Type B pancreatic cell (in vitro differentiated cells): ENCODE measurements around the gene SERBP1. TPM values are rescaled to one million over a fixed set of nuclear protein-coding genes. Genes with fewer than 3 reads are reported as not detected.
"Not testable (repeated sequence)": the region's sequence is repeated elsewhere in the genome, so short reads cannot be mapped to it uniquely, and the experiment has no call there.

ENCODE experiments used
- DNase-seq: peaks from one replicate; pipeline ENCODE4 v3.0.0; 2021; ENCODE audit warnings: mixed read lengths; ENCODE audit not compliant: unreplicated experiment; ENCODE audit errors: extremely low spot score
- H3K27ac Mint-ChIP-seq: 2 replicates; pipeline ENCODE4 v1.8.0; 2021; ENCODE audit warnings: mild to moderate bottlenecking, mixed read lengths
- H3K27me3 Mint-ChIP-seq: 2 replicates; pipeline ENCODE4 v1.8.0; 2021; ENCODE audit warnings: mixed read lengths
- H3K36me3 Mint-ChIP-seq: 2 replicates; pipeline ENCODE4 v1.8.0; 2021; ENCODE audit warnings: mixed read lengths
- H3K4me1 Mint-ChIP-seq: one replicate; pipeline ENCODE4 v1.8.0; 2021; ENCODE audit warnings: mixed read lengths; ENCODE audit not compliant: unreplicated experiment
- H3K4me3 Mint-ChIP-seq: 2 replicates; pipeline ENCODE4 v1.8.0; 2021; ENCODE audit warnings: mild to moderate bottlenecking, mixed read lengths
- H3K9me3 Mint-ChIP-seq: 2 replicates; pipeline ENCODE4 v1.8.0; 2021; ENCODE audit warnings: mixed read lengths
- CTCF ChIP-seq: fragments of 200-600 bp; sonication (generic); conservative IDR thresholded peaks from 2 replicates; pipeline ENCODE4 v1.5.0; 2021; ENCODE audit warnings: antibody characterized with exemption, mild to moderate bottlenecking
- total RNA-seq: library from RNA; stranded (reverse); gene quantifications from 2 replicates; pipeline ENCODE4 v1.2.1, GENCODE V29; 2021; ENCODE audit warnings: low replicate concordance

The SERBP1 gene
- total RNA-seq, 1 donor from 2014 or later: 277 TPM

DNA sequence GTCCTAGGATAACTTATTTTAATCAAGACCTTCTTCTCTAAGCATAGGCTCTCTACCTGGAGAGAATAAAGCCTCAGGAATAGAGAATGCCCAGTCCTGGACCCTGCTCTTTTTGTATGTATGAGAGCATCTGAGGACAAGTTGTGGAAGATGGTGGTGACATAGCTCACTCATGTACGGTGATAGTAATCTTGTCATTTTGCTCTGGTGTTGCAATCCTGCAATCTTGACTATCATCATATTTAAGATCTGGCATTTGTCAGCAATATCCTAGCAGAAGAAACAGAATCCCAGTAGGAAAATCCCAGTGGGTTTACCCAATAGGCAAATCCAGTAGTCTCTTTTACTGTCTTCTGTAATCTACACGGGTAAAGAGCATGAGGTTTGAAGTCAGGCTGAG, 21.6 kb upstream of the SERBP1 start:
- TF ChIP-seq CTCF: no peak
- Mint-ChIP-seq H3K9me3 (no peaks in the 10 kb centered on the region), H3K36me3 (no peaks in the 10 kb centered on the region), H3K27me3 (no peaks in the 10 kb centered on the region), H3K27ac (no peak overlapping the region), H3K4me1 (peaks cover 13% of the 10 kb centered on the region), H3K4me3 (no peak overlapping the region)
- DNase-seq: no peak

DNA sequence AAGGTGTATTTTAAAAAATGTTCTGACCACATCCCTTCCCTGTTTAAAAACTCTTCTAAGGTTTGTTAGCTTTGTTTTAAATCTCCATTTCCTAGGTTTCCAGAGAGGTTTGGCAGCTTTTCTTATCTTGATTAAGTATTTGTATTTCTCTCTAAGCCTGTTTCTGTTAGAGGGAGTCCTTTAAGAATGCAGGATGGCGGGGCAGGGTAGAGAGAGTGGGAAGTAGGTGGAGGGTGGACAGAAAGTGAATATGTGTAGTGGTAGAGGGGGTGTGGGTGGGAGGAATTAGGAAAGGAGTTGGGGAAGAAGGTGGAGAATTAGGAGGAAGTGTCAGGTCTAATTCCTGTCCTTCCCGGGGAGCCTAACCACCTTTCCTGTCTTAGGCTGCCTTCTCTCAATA, 21.2 kb upstream of the SERBP1 start:
- H3K36me3 Mint-ChIP-seq: no peaks in the 10 kb centered on the region
- no peak overlapping the region for H3K4me3 Mint-ChIP-seq
- H3K27ac Mint-ChIP-seq: peak overlapping the region; percentile 37
- peaks cover 13% of the 10 kb centered on the region for H3K4me1 Mint-ChIP-seq
- no peak for TF ChIP-seq CTCF
- H3K27me3 Mint-ChIP-seq: peaks cover 2% of the 10 kb centered on the region
- DNase-seq: no peak
- no peaks in the 10 kb centered on the region for H3K9me3 Mint-ChIP-seq

- Mint-ChIP-seq H3K36me3 (no peaks in the 10 kb centered on the region), H3K27me3 (peaks cover 4% of the 10 kb centered on the region), H3K4me3 (no peak overlapping the region), H3K9me3 (no peaks in the 10 kb centered on the region), H3K4me1 (peaks cover 13% of the 10 kb centered on the region), H3K27ac (no peak overlapping the region)
- DNase-seq: no peak
- no peak for TF ChIP-seq CTCF
Measured at GRCh38 chr1:67446893-67447292, 16.7 kb upstream of the SERBP1 start.

DNA sequence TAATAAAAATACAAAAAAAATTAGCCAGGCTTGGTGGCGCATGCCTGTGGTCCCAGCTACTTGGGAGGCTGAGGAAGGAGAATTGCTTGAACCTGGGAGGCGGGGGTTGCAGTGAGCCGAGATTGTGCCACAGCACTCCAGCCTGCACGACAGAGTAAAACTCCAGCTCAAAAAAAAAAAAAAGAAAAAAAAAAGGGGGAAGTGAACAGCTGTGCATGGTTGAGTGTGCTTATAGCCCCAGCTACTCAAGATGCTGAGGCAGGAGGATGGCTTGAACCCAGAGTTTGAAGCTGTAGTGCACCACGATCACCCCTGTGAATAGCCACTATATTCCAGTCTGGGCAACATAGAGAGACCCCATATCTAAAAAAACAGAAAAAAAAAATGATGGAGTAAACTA, 15.8 kb upstream of the SERBP1 start:
- not testable (repeated sequence) for H3K36me3 Mint-ChIP-seq, H3K9me3 Mint-ChIP-seq, H3K4me3 Mint-ChIP-seq, DNase-seq, H3K27ac Mint-ChIP-seq, H3K27me3 Mint-ChIP-seq
- H3K4me1 Mint-ChIP-seq: peaks cover 13% of the 10 kb centered on the region

- peaks cover 31% of the 10 kb centered on the region for H3K4me1 Mint-ChIP-seq
- no peak for TF ChIP-seq CTCF
- H3K36me3 Mint-ChIP-seq: no peaks in the 10 kb centered on the region
- DNase-seq: no peak
- no peak overlapping the region for H3K27ac Mint-ChIP-seq
- no peaks in the 10 kb centered on the region for H3K9me3 Mint-ChIP-seq
- no peak overlapping the region for H3K4me3 Mint-ChIP-seq
- H3K27me3 Mint-ChIP-seq: peaks cover 4% of the 10 kb centered on the region
Measured at GRCh38 chr1:67441739-67442281, 11.6 kb upstream of the SERBP1 start.

DNA sequence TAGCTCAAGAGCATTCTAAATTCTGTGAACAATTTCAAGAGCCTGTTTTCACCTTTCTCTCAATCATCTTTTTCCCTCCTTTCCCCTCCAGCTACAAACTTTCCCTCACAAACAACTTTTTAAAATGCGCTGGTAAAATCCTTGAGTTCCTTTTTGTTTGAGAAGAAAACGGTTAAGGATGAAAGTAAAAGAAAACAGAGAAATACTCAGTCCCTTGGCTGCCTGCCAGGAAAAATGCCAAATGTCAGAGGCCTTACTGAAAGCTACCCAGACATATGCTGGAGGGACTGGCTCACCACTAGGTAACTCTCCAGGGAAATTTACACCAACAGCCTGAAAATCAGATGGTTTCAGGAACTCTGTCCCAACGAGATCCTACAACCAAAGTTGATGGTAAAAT, 11.0 kb upstream of the SERBP1 start:
- no peaks in the 10 kb centered on the region for H3K27me3 Mint-ChIP-seq
- DNase-seq: no peak
- peaks cover 31% of the 10 kb centered on the region for H3K4me1 Mint-ChIP-seq
- H3K9me3 Mint-ChIP-seq: no peaks in the 10 kb centered on the region
- peak overlapping the region; percentile 29 for H3K27ac Mint-ChIP-seq
- TF ChIP-seq CTCF: no peak
- H3K36me3 Mint-ChIP-seq: no peaks in the 10 kb centered on the region
- no peak overlapping the region for H3K4me3 Mint-ChIP-seq
